ENCODE results near the gene ATP8A2. TPM values are rescaled to one million over a fixed set of nuclear protein-coding genes. Genes with fewer than 3 reads are reported as not detected.

Gene ATP8A2
- total RNA-seq, 2 experiments from 2014 or later, result not detected

DNA sequence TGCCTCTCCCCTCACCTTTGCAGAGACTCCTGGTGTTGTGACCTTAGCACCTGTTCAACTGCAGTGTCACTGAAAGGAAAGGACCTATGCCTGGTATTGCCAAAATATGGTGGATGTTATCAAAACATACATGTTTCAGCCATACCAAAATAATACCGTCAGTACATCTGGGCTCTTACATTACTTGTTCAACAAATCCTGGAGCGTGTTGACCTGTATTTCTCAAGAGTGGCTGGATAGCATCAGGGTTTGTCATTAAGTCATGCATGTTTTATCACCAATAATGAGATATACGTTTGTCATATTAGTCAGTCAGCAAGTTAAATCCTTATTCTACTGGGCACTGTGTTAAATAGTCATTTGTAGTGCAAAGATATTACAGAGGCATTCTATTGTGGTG, 389.3 kb downstream of the ATP8A2 start:
- ChIA-PET POLR2A (interaction anchor here (1.2 kb wide), 1 partner anchor 11 kb away, joined by 3 read pairs; no protein-coding TSS in a partner anchor), CTCF (ENCODE audit: unreplicated experiment) (no interaction called here)
- H3K27ac ChIP-seq (ENCODE audit: low read depth, low read length, poor library complexity, severe bottlenecking), result no peak overlapping the region
- H3K36me3 ChIP-seq (ENCODE audit: insufficient read depth, low read length), result no peaks in the 10 kb centered on the region
- no peaks in the 10 kb centered on the region for H3K79me2 ChIP-seq (ENCODE audit: insufficient read depth, low read depth, low read length)
- no peak for DNase-seq (ENCODE audit: low spot score)
- H4K20me1 ChIP-seq (ENCODE audit: insufficient read depth, low read length), result no peaks in the 10 kb centered on the region
- H3K4me2 ChIP-seq (ENCODE audit: low read length), result no peak overlapping the region
- BruUV-seq (replicated peaks), result no TSS peak
- H3K9me3 ChIP-seq (ENCODE audit: low read length), result no peaks in the 10 kb centered on the region
- H2AFZ ChIP-seq (ENCODE audit: low read length), result no peak overlapping the region
- no peak overlapping the region for H3K4me3 ChIP-seq (ENCODE audit: low read depth, low read length, poor library complexity, severe bottlenecking)
- TF ChIP-seq CTCF (conservative IDR thresholded peaks at IDR 0.05; ENCODE audit: low read length), result no peak
- no peak for TF ChIP-seq EZH2phosphoT487 (IDR thresholded peaks at IDR 0.05; ENCODE audit: borderline replicate concordance, low read depth, low read length)
- intact Hi-C loops (cut with micrococcal nuclease; ENCODE audit: unreplicated experiment), result no loop called here
- no peaks in the 10 kb centered on the region for H3K4me1 ChIP-seq (ENCODE audit: insufficient read depth, low read length, poor library complexity, severe bottlenecking)
- no peaks in the 10 kb centered on the region for H3K9me2 ChIP-seq (ENCODE audit: insufficient read depth, low read length)

DNA sequence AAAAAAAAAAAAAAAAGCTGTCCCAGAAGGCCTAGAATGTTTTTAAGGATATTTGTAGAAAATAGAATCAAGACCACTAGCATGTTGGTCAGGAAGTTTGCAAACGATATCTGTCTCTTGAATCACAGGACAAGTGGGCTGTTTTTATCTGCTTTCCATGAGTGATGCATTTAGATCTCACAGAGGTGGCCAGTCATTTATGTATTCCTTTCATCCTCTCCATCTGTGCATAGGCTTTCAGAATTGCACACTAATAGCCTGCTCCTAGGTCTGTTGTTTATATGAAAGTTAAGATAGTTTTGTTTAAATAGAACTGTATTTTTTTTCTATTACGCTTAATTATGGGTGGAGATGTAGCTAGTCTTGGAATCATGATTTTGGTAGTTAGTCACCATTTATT, 390.5 kb downstream of the ATP8A2 start:
- no peak overlapping the region for H3K27ac ChIP-seq (ENCODE audit: low read depth, low read length, poor library complexity, severe bottlenecking)
- no peak overlapping the region for H3K4me2 ChIP-seq (ENCODE audit: low read length)
- POLR2A ChIA-PET, result interaction anchor here (0.9 to 1.2 kb wide), 2 partner anchors 10 kb away, joined by 3 read pairs; no protein-coding TSS in a partner anchor
- BruUV-seq (replicated peaks), result no TSS peak
- H3K9me2 ChIP-seq (ENCODE audit: insufficient read depth, low read length), result no peaks in the 10 kb centered on the region
- intact Hi-C loops (cut with micrococcal nuclease; ENCODE audit: unreplicated experiment), result no loop called here
- H4K20me1 ChIP-seq (ENCODE audit: insufficient read depth, low read length), result no peaks in the 10 kb centered on the region
- TF ChIP-seq CTCF (conservative IDR thresholded peaks at IDR 0.05; ENCODE audit: low read length), result no peak
- no peak for TF ChIP-seq EZH2phosphoT487 (IDR thresholded peaks at IDR 0.05; ENCODE audit: borderline replicate concordance, low read depth, low read length)
- no peak overlapping the region for H3K4me3 ChIP-seq (ENCODE audit: low read depth, low read length, poor library complexity, severe bottlenecking)
- no peak overlapping the region for H2AFZ ChIP-seq (ENCODE audit: low read length)
- no peaks in the 10 kb centered on the region for H3K4me1 ChIP-seq (ENCODE audit: insufficient read depth, low read length, poor library complexity, severe bottlenecking)
- no peaks in the 10 kb centered on the region for H3K9me3 ChIP-seq (ENCODE audit: low read length)
- CTCF ChIA-PET (ENCODE audit: unreplicated experiment), result no interaction called here
- no peaks in the 10 kb centered on the region for H3K36me3 ChIP-seq (ENCODE audit: insufficient read depth, low read length)
- DNase-seq (ENCODE audit: low spot score), result no peak
- no peaks in the 10 kb centered on the region for H3K79me2 ChIP-seq (ENCODE audit: insufficient read depth, low read depth, low read length)

DNA sequence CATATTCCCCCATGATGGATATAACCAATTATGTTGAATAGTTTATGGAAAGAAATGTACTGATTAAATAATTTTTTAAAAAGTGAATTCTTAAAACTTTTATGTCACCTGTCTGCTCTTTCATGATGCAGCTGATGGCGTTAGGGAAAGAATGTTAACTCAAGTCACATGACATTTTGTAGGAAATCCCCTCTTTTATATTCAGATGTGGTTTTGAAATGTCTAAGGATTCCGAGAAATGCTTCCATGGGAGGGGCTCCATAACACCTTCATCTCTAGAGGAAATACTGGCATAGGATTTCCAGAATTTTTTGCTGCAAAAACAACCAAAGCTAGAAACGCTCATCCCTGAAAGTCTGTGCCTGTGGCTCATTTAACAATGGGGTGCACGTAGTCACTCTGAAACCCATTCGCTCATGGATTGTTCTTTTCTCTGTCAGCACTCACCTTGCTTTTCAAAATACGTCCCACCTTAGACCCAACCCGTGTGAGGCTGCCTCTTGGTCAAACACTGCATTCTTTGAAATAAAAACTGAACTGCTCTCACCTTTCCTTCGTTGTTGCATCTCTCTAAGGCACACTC, 391.1 kb downstream of the ATP8A2 start:
- POLR2A ChIA-PET, result interaction anchor here (0.7 to 0.9 kb wide), 2 partner anchors 11 to 74 kb away, joined by 3 read pairs; no protein-coding TSS in a partner anchor
- H3K4me1 ChIP-seq (ENCODE audit: insufficient read depth, low read length, poor library complexity, severe bottlenecking), result no peaks in the 10 kb centered on the region
- BruUV-seq (replicated peaks), result no TSS peak
- no peak overlapping the region for H3K4me3 ChIP-seq (ENCODE audit: low read depth, low read length, poor library complexity, severe bottlenecking)
- DNase-seq (ENCODE audit: low spot score), result no peak
- H3K4me2 ChIP-seq (ENCODE audit: low read length), result no peak overlapping the region
- no peaks in the 10 kb centered on the region for H3K79me2 ChIP-seq (ENCODE audit: insufficient read depth, low read depth, low read length)
- intact Hi-C loops (cut with micrococcal nuclease; ENCODE audit: unreplicated experiment), result no loop called here
- no peaks in the 10 kb centered on the region for H4K20me1 ChIP-seq (ENCODE audit: insufficient read depth, low read length)
- no peak overlapping the region for H2AFZ ChIP-seq (ENCODE audit: low read length)
- TF ChIP-seq EZH2phosphoT487 (IDR thresholded peaks at IDR 0.05; ENCODE audit: borderline replicate concordance, low read depth, low read length), result no peak
- TF ChIP-seq CTCF (conservative IDR thresholded peaks at IDR 0.05; ENCODE audit: low read length), result no peak
- H3K27ac ChIP-seq (ENCODE audit: low read depth, low read length, poor library complexity, severe bottlenecking), result no peak overlapping the region
- H3K9me2 ChIP-seq (ENCODE audit: insufficient read depth, low read length), result no peaks in the 10 kb centered on the region
- CTCF ChIA-PET (ENCODE audit: unreplicated experiment), result no interaction called here
- no peaks in the 10 kb centered on the region for H3K36me3 ChIP-seq (ENCODE audit: insufficient read depth, low read length)
- H3K9me3 ChIP-seq (ENCODE audit: low read length), result no peaks in the 10 kb centered on the region

Data from OCI-LY7 (cell line).